Measurements from ENCODE around the gene NTMT2. TPM values are rescaled to one million over a fixed set of nuclear protein-coding genes. Genes with fewer than 3 reads are reported as not detected.

NTMT2 gene
- total RNA-seq, 1 donor: not detected

- H3K4me3 ChIP-seq (ENCODE audit: insufficient read depth, low read length): no peak overlapping the region
- no peaks in the 10 kb centered on the region for H3K36me3 ChIP-seq (ENCODE audit: insufficient read depth, low read length)
- no peak overlapping the region for H2AFZ ChIP-seq (ENCODE audit: low read length)
- no peak overlapping the region for H3K27ac ChIP-seq (ENCODE audit: low read depth, low read length)
- no peaks in the 10 kb centered on the region for H3K79me2 ChIP-seq (ENCODE audit: insufficient read depth, low read length)
- no peak overlapping the region for H3K4me2 ChIP-seq (ENCODE audit: insufficient read depth, low read length)
- DNase-seq (ENCODE audit: insufficient read length, low spot score, missing footprints): no peak
- H3K4me1 ChIP-seq (ENCODE audit: insufficient read depth, low read length): peaks cover 11% of the 10 kb centered on the region
- H3K9me3 ChIP-seq (ENCODE audit: low read depth, low read length): no peaks in the 10 kb centered on the region
- no peaks in the 10 kb centered on the region for H3K27me3 ChIP-seq (ENCODE audit: insufficient read depth, low read length)
- no peaks in the 10 kb centered on the region for H4K20me1 ChIP-seq (ENCODE audit: insufficient read depth, low read length)
- TF ChIP-seq CTCF (IDR thresholded peaks at IDR 0.05; ENCODE audit: extremely low read depth, low read depth, low read length): no peak
Observed at GRCh38 chr1:170153417-170153816, 7.7 kb downstream of the NTMT2 start.

GRCh38 chr1:170155055-170155454, 9.3 kb downstream of the NTMT2 start:
- Histone ChIP-seq H3K4me3 (ENCODE audit: insufficient read depth, low read length) (no peak overlapping the region), H3K27me3 (ENCODE audit: insufficient read depth, low read length) (no peaks in the 10 kb centered on the region), H3K4me2 (ENCODE audit: insufficient read depth, low read length) (no peak overlapping the region), H3K4me1 (ENCODE audit: insufficient read depth, low read length) (peaks cover 2% of the 10 kb centered on the region), H3K27ac (ENCODE audit: low read depth, low read length) (no peak overlapping the region), H4K20me1 (ENCODE audit: insufficient read depth, low read length) (no peaks in the 10 kb centered on the region), H3K36me3 (ENCODE audit: insufficient read depth, low read length) (no peaks in the 10 kb centered on the region), H2AFZ (ENCODE audit: low read length) (no peak overlapping the region), H3K79me2 (ENCODE audit: insufficient read depth, low read length) (no peaks in the 10 kb centered on the region), H3K9me3 (ENCODE audit: low read depth, low read length) (no peaks in the 10 kb centered on the region)
- DNase-seq (ENCODE audit: insufficient read length, low spot score, missing footprints): no peak
- TF ChIP-seq CTCF (IDR thresholded peaks at IDR 0.05; ENCODE audit: extremely low read depth, low read depth, low read length): no peak

- Histone ChIP-seq H3K36me3 (ENCODE audit: insufficient read depth, low read length) (no peaks in the 10 kb centered on the region), H4K20me1 (ENCODE audit: insufficient read depth, low read length) (no peaks in the 10 kb centered on the region), H3K4me3 (ENCODE audit: insufficient read depth, low read length) (no peak overlapping the region), H3K4me2 (ENCODE audit: insufficient read depth, low read length) (no peak overlapping the region), H3K27ac (ENCODE audit: low read depth, low read length) (no peak overlapping the region), H3K27me3 (ENCODE audit: insufficient read depth, low read length) (no peaks in the 10 kb centered on the region), H3K4me1 (ENCODE audit: insufficient read depth, low read length) (no peaks in the 10 kb centered on the region), H3K79me2 (ENCODE audit: insufficient read depth, low read length) (no peaks in the 10 kb centered on the region), H2AFZ (ENCODE audit: low read length) (no peak overlapping the region), H3K9me3 (ENCODE audit: low read depth, low read length) (no peaks in the 10 kb centered on the region)
- DNase-seq (ENCODE audit: insufficient read length, low spot score, missing footprints): no peak
- TF ChIP-seq CTCF (IDR thresholded peaks at IDR 0.05; ENCODE audit: extremely low read depth, low read depth, low read length): no peak
Observed at GRCh38 chr1:170156594-170156993, 10.8 kb downstream of the NTMT2 start.

GRCh38 chr1:170157820-170158219, 12.1 kb downstream of the NTMT2 start:
- no peak for DNase-seq (ENCODE audit: insufficient read length, low spot score, missing footprints)
- Histone ChIP-seq H4K20me1 (ENCODE audit: insufficient read depth, low read length) (no peaks in the 10 kb centered on the region), H3K27ac (ENCODE audit: low read depth, low read length) (no peak overlapping the region), H3K4me2 (ENCODE audit: insufficient read depth, low read length) (no peak overlapping the region), H3K4me1 (ENCODE audit: insufficient read depth, low read length) (peaks cover 6% of the 10 kb centered on the region), H3K4me3 (ENCODE audit: insufficient read depth, low read length) (no peak overlapping the region), H3K36me3 (ENCODE audit: insufficient read depth, low read length) (no peaks in the 10 kb centered on the region), H2AFZ (ENCODE audit: low read length) (no peak overlapping the region), H3K27me3 (ENCODE audit: insufficient read depth, low read length) (no peaks in the 10 kb centered on the region), H3K9me3 (ENCODE audit: low read depth, low read length) (no peaks in the 10 kb centered on the region), H3K79me2 (ENCODE audit: insufficient read depth, low read length) (no peaks in the 10 kb centered on the region)
- no peak for TF ChIP-seq CTCF (IDR thresholded peaks at IDR 0.05; ENCODE audit: extremely low read depth, low read depth, low read length)

All from osteoblast (primary cell).